T-helper 17 cell (primary cell): ENCODE data around the gene DTL. TPM values are rescaled to one million over a fixed set of nuclear protein-coding genes. Genes with fewer than 3 reads are reported as not detected.

Source experiments
- total RNA-seq, 4 donors: library from RNA in 2 of 4; stranded (reverse) in 2 of 4; gene quantifications; one replicate each; pipeline ENCODE4 v1.2.3 and lab custom pipeline; 2022 to 2026

The DTL gene
- total RNA-seq, 2 donors from 2014 or later = 0.72 to 1.7 TPM

Other genes with a start within 250 kb of the DTL start
- gene LPGAT1, start 205.0 kb upstream of the DTL start, total RNA-seq = 10 to 100 TPM; 35.0 to 42.9 TPM
- gene INTS7, start 191 bp upstream of the DTL start, total RNA-seq = 1 to 10 TPM; 9.2 to 9.5 TPM
- gene PPP2R5A, start 249.7 kb downstream of the DTL start, total RNA-seq = 10 to 100 TPM; 52.1 to 52.4 TPM